ENCODE measurements around the gene GDPD3.

GDPD3 gene

GRCh38 chr16:30063278-30063892 lies 50.0 kb downstream of the GDPD3 start:
- Histone ChIP-seq H3K9ac (ENCODE audit: low read depth, low read length) (peak overlapping the region; percentile 94), H3K9me3 (ENCODE audit: insufficient read depth, low read length, severe bottlenecking) (no peaks in the 10 kb centered on the region), H2AFZ (ENCODE audit: low read depth, low read length) (peak overlapping the region; percentile 92; the same call in 1 of the 2 replicates), H3K27me3 (ENCODE audit: insufficient read depth, low read length, poor library complexity) (no peaks in the 10 kb centered on the region), H3K4me3 (ENCODE audit: low read depth in 1 of 2, low read length in 2 of 2) (peak overlapping the region; percentile 83 to 89; a peak in 3 of 4 replicates), H3K79me2 (ENCODE audit: insufficient read depth, low read length) (peaks cover 50% of the 10 kb centered on the region), H4K20me1 (ENCODE audit: insufficient read depth, low read length) (peaks cover 24% of the 10 kb centered on the region), H3K27ac (ENCODE audit: low read length) (peak overlapping the region; percentile 99), H3K36me3 (ENCODE audit: insufficient read depth, low read length) (peaks cover 31% of the 10 kb centered on the region), H3K4me1 (ENCODE audit: insufficient read depth, low read length) (peaks cover 32% of the 10 kb centered on the region), H3K4me2 (ENCODE audit: insufficient read depth, low read length) (peak overlapping the region; percentile 93)
- no peak for ATAC-seq (ENCODE audit: insufficient read depth, low read depth)
- no peak for DNase-seq
- TF ChIP-seq CTCF (IDR thresholded peaks at IDR 0.05; ENCODE audit: borderline replicate concordance, extremely low read depth, low read length, poor library complexity, severe bottlenecking) (no peak), EZH2 (IDR thresholded peaks at IDR 0.05; ENCODE audit: borderline replicate concordance, low read depth, low read length, severe bottlenecking) (no peak)

DNA sequence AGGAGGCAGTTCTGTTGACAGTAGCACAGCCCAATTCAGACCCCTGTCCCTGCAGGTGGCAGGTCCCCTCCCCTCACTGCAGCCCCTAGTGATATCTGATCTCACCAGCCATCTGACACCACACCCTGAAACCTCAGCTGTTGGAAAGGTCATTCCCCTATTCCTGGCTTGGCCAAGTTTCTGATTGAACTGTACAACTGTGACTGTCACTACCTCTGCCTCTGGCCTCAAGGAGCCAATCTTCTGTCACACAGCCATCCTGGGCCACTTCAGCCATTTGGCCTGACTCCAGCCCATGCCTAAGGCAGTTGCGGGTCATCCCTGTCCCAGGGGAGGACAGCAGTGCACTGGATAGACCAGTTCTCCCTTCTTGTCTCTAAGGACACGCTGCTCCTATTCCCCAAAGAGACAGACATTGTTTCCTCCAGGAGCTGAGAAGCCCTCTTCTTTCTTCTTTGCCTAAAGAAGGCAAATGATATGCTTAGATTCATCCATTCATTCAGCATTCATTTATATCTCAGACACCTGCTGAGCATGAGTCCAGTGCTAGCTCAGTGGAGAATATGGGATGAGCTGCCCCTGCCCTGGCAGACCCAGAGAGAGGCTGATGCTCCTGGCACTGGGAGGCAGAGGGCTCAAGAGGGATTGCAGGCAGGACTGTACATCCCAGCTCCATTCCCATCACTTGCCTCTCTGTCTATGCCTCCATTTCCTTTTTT lies 52.3 kb downstream of the GDPD3 start:
- no peak overlapping the region for H3K4me2 ChIP-seq (ENCODE audit: insufficient read depth, low read length)
- no peak for ATAC-seq (ENCODE audit: insufficient read depth, low read depth)
- H3K36me3 ChIP-seq (ENCODE audit: insufficient read depth, low read length), result peaks cover 7% of the 10 kb centered on the region
- no peak for DNase-seq
- H4K20me1 ChIP-seq (ENCODE audit: insufficient read depth, low read length), result peaks cover 4% of the 10 kb centered on the region
- H3K27ac ChIP-seq (ENCODE audit: low read length), result no peak overlapping the region
- H2AFZ ChIP-seq (ENCODE audit: low read depth, low read length), result no peak overlapping the region
- no peaks in the 10 kb centered on the region for H3K27me3 ChIP-seq (ENCODE audit: insufficient read depth, low read length, poor library complexity)
- peaks cover 27% of the 10 kb centered on the region for H3K79me2 ChIP-seq (ENCODE audit: insufficient read depth, low read length)
- H3K4me3 ChIP-seq (ENCODE audit: low read depth in 1 of 2, low read length in 2 of 2), result no peak overlapping the region
- TF ChIP-seq CTCF (IDR thresholded peaks at IDR 0.05; ENCODE audit: borderline replicate concordance, extremely low read depth, low read length, poor library complexity, severe bottlenecking) (no peak), EZH2 (IDR thresholded peaks at IDR 0.05; ENCODE audit: borderline replicate concordance, low read depth, low read length, severe bottlenecking) (no peak)
- no peaks in the 10 kb centered on the region for H3K9me3 ChIP-seq (ENCODE audit: insufficient read depth, low read length, severe bottlenecking)
- H3K9ac ChIP-seq (ENCODE audit: low read depth, low read length), result no peak overlapping the region
- H3K4me1 ChIP-seq (ENCODE audit: insufficient read depth, low read length), result peaks cover 11% of the 10 kb centered on the region

- TF ChIP-seq CTCF (IDR thresholded peaks at IDR 0.05; ENCODE audit: borderline replicate concordance, extremely low read depth, low read length, poor library complexity, severe bottlenecking) (no peak), EZH2 (IDR thresholded peaks at IDR 0.05; ENCODE audit: borderline replicate concordance, low read depth, low read length, severe bottlenecking) (no peak)
- peaks cover 12% of the 10 kb centered on the region for H3K4me1 ChIP-seq (ENCODE audit: insufficient read depth, low read length)
- no peak for DNase-seq
- no peak for ATAC-seq (ENCODE audit: insufficient read depth, low read depth)
- H3K27me3 ChIP-seq (ENCODE audit: insufficient read depth, low read length, poor library complexity), result no peaks in the 10 kb centered on the region
- no peaks in the 10 kb centered on the region for H4K20me1 ChIP-seq (ENCODE audit: insufficient read depth, low read length)
- H3K4me3 ChIP-seq (ENCODE audit: low read depth in 1 of 2, low read length in 2 of 2), result no peak overlapping the region
- H3K9ac ChIP-seq (ENCODE audit: low read depth, low read length), result no peak overlapping the region
- no peak overlapping the region for H3K27ac ChIP-seq (ENCODE audit: low read length)
- peaks cover 3% of the 10 kb centered on the region; the same call in 1 of the 2 replicates for H3K36me3 ChIP-seq (ENCODE audit: insufficient read depth, low read length)
- H3K4me2 ChIP-seq (ENCODE audit: insufficient read depth, low read length), result no peak overlapping the region
- H2AFZ ChIP-seq (ENCODE audit: low read depth, low read length), result no peak overlapping the region
- peaks cover 23% of the 10 kb centered on the region for H3K79me2 ChIP-seq (ENCODE audit: insufficient read depth, low read length)
- no peaks in the 10 kb centered on the region for H3K9me3 ChIP-seq (ENCODE audit: insufficient read depth, low read length, severe bottlenecking)
These were observed 53.0 kb downstream of the GDPD3 start for GRCh38 chr16:30060346-30060745.

Measured in DND-41 (cell line).